Prostate gland (tissue), 2 donors: Measurements from ENCODE around the gene ZNRF1. TPM values are rescaled to one million over a fixed set of nuclear protein-coding genes. Genes with fewer than 3 reads are reported as not detected.

Source experiments
- DNase-seq: peaks from one replicate; pipeline ENCODE4 v3.0.0-alpha.2; 2019; ENCODE audit warnings: low spot score
- H3K27ac ChIP-seq, 2 donors: fragments of 200-600 bp; sonication (generic); 2 replicates each; pipeline ENCODE4 v1.5.1; 2017 to 2019
- H3K27me3 ChIP-seq: fragments of 200-600 bp; sonication (generic); replicated peaks from 2 replicates; pipeline ENCODE4 v1.5.1; 2019; ENCODE audit not compliant: insufficient read depth
- H3K36me3 ChIP-seq, 2 donors: fragments of 200-600 bp; sonication (generic); 1 replicate in 1 of 2; 2 replicates in 1 of 2; pipeline versions ENCODE4 v1.5.1 to v1.8.1; 2017 to 2019
- H3K4me1 ChIP-seq: fragments of 200-600 bp; sonication (generic); replicated peaks from 2 replicates; pipeline ENCODE4 v1.5.1; 2019
- H3K4me3 ChIP-seq, 2 donors: fragments of 200-600 bp; sonication (generic); 2 replicates each; pipeline ENCODE4 v1.5.1; 2017 to 2019
- H3K9me3 ChIP-seq: fragments of 200-600 bp; sonication (generic); 2 replicates; pipeline ENCODE4 v1.5.1; 2017
- CTCF ChIP-seq, 4 experiments: fragments of 200-600 bp in 2 of 4; fragments of 450-650 bp in 2 of 4; sonication (generic) in 2 of 4; IDR thresholded peaks; 1 replicate in 3 of 4; 2 replicates in 1 of 4; pipeline ENCODE4 v1.5.1; 2016 to 2019; ENCODE audit warnings: antibody characterized with exemption in 4 of 4, mild to moderate bottlenecking in 2 of 4, moderate library complexity in 2 of 4
- POLR2A ChIP-seq: fragments of 450-650 bp; IDR thresholded peaks from one replicate; pipeline ENCODE4 v1.6.1; 2016; ENCODE audit warnings: antibody characterized with exemption, mild to moderate bottlenecking
- POLR2AphosphoS5 ChIP-seq: sonication (generic); formaldehyde crosslinking; IDR thresholded peaks from one replicate; pipeline ENCODE4 v1.6.1; 2017; ENCODE audit warnings: antibody characterized with exemption
- WGBS: methylation state at CpG from one replicate; pipeline ENCODE4 v1.1.5; 2018; 5-methylcytosine and 5-hydroxymethylcytosine counted together
- intact Hi-C: fragments of 100-400 bp; cut with DNase I; formaldehyde crosslinking; loops from one replicate; pipeline ENCODE4 v1.14.2; 2022
- total RNA-seq, 2 donors: library from RNA; depleted of rRNA; stranded (reverse); fragments of >200 nt; gene quantifications; one replicate each; pipeline ENCODE4 v1.1.0, GENCODE V29; 2016

Gene ZNRF1
- total RNA-seq, 2 donors from 2014 or later: 15.6 to 64.2 TPM

DNA sequence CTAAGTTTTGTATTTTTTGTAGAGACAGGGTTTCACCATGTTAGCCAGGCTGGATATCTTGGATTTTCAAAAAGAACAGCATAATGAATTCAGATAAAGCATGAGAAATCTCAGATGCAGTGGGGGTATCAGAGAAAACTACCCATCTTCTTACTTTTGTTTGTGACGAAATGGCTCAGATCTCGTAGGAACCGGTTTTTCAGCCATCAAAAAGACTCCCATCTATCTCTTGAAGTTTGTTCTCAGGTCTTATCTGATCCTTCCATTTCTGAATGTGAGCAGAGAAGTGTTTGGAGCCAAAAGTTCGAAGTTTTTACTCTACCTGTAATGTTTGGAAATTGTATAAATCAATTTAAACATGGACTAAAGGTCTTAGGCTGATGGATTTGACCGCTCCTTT is 60.6 kb downstream of the ZNRF1 start:
- no peak overlapping the region for H3K4me3 ChIP-seq
- H3K9me3 ChIP-seq: no peaks in the 10 kb centered on the region
- H3K27me3 ChIP-seq: no peaks in the 10 kb centered on the region
- TF ChIP-seq CTCF (IDR thresholded peaks at IDR 0.05) (no peak), POLR2A (no peak), POLR2AphosphoS5 (no peak)
- intact Hi-C loops: no loop called here
- 71% methylated on average over 5 of the region's 5 CpGs for WGBS
- H3K4me1 ChIP-seq: peaks cover 4% of the 10 kb centered on the region
- DNase-seq: no peak
- H3K27ac ChIP-seq: no peak overlapping the region
- H3K36me3 ChIP-seq: no peaks in the 10 kb centered on the region

GRCh38 chr16:75060723-75061122 is 61.9 kb downstream of the ZNRF1 start:
- Histone ChIP-seq H3K4me1 (peaks cover 7% of the 10 kb centered on the region), H3K27ac (no peak overlapping the region), H3K36me3 (no peaks in the 10 kb centered on the region), H3K27me3 (no peaks in the 10 kb centered on the region), H3K9me3 (no peaks in the 10 kb centered on the region), H3K4me3 (no peak overlapping the region)
- 84% methylated on average over 8 of the region's 8 CpGs for WGBS
- intact Hi-C loops: no loop called here
- no peak for DNase-seq
- no peak for TF ChIP-seq POLR2AphosphoS5
- no peak for TF ChIP-seq CTCF (IDR thresholded peaks at IDR 0.05)
- TF ChIP-seq POLR2A: no peak

- DNase-seq: no peak
- peaks cover 7% of the 10 kb centered on the region for H3K4me1 ChIP-seq
- no peaks in the 10 kb centered on the region for H3K27me3 ChIP-seq
- no peak for TF ChIP-seq POLR2A
- TF ChIP-seq CTCF (IDR thresholded peaks at IDR 0.05): no peak
- no peak for TF ChIP-seq POLR2AphosphoS5
- H3K9me3 ChIP-seq: no peaks in the 10 kb centered on the region
- H3K27ac ChIP-seq: no peak overlapping the region
- intact Hi-C loops: no loop called here
- no peaks in the 10 kb centered on the region for H3K36me3 ChIP-seq
- H3K4me3 ChIP-seq: no peak overlapping the region
- WGBS: 57% methylated on average over 3 of the region's 3 CpGs
Measured at GRCh38 chr16:75061669-75062068, 62.8 kb downstream of the ZNRF1 start.

DNA sequence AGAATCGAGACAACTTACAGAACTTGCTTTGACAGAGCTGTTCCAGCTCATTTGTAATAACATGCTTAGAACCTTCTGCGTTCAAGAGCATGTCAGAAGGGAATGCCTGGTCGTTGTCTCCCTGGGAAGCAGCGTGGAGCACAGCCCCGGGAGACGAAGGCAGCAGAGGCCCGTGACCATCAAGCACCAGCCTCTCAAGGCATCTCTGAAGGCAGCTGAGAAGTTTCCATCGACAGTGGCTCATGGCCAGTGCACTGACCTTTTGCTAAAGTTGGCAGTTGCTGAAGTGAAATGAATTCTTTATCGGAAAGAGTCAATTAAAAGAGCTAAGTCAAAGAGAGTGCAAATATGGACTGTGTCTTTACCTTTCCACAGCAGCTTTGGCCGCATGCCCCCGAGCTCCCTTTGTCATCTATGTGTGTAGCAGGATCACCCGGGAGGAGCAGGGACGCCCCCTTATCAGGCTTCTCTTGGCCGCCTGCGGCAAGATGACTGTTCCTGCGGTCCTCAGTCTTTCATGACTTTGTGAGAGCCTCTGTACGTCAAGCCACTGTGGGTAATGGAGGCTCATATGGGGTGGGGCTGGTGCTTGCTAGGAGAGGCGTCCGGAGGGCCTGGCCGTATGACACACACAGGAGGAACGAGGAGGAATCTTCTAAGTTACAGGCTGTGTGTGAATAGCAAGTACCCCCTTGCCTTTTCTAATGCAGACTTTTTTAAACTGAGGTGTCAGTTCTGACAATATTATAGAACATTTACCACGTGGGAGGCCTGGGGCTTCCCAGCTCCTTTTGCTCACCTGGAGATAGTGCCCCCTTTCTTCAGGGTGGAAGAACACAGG is 63.5 kb downstream of the ZNRF1 start:
- no peaks in the 10 kb centered on the region for H3K27me3 ChIP-seq
- TF ChIP-seq CTCF (IDR thresholded peaks at IDR 0.05): no peak
- TF ChIP-seq POLR2AphosphoS5: no peak
- TF ChIP-seq POLR2A: no peak
- no peaks in the 10 kb centered on the region for H3K9me3 ChIP-seq
- H3K4me3 ChIP-seq: no peak overlapping the region
- 64% methylated on average over 22 of the region's 22 CpGs for WGBS
- H3K4me1 ChIP-seq: peaks cover 7% of the 10 kb centered on the region
- no peaks in the 10 kb centered on the region for H3K36me3 ChIP-seq
- no peak for DNase-seq
- intact Hi-C loops: no loop called here
- H3K27ac ChIP-seq: no peak overlapping the region

GRCh38 chr16:75062976-75063346 is 64.1 kb downstream of the ZNRF1 start:
- H3K4me3 ChIP-seq: no peak overlapping the region
- no peaks in the 10 kb centered on the region for H3K27me3 ChIP-seq
- no peak for TF ChIP-seq CTCF (IDR thresholded peaks at IDR 0.05)
- TF ChIP-seq POLR2A: no peak
- TF ChIP-seq POLR2AphosphoS5: no peak
- no peaks in the 10 kb centered on the region for H3K9me3 ChIP-seq
- intact Hi-C loops: no loop called here
- H3K36me3 ChIP-seq: no peaks in the 10 kb centered on the region
- no peak overlapping the region for H3K27ac ChIP-seq
- H3K4me1 ChIP-seq: peaks cover 7% of the 10 kb centered on the region
- WGBS: 90% methylated on average over 9 of the region's 9 CpGs
- DNase-seq: no peak
